GM23338 (cell line): ENCODE results near the gene PRR14.
"Not testable (repeated sequence)": the region's sequence is repeated elsewhere in the genome, so short reads cannot be mapped to it uniquely, and the experiment has no call there.

Source experiments
- CREB1 ChIP-seq: fragments of 250-450 bp; sonication (Bioruptor Pico); IDR thresholded peaks from 2 replicates; pipeline ENCODE4 v1.5.0; 2020; ENCODE audit warnings: low read depth, mild to moderate bottlenecking, moderate library complexity
- CTCF ChIP-seq, 2 experiments: fragments of 200-600 bp in 1 of 2; sonication (generic) in 1 of 2; conservative IDR thresholded peaks; 2 replicates each; pipeline versions ENCODE4 v1.5.1 to v1.6.1; 2016 to 2017; ENCODE audit warnings: antibody characterized with exemption in 2 of 2, low read depth in 2 of 2, mild to moderate bottlenecking in 2 of 2, moderate library complexity in 1 of 2
- ETS1 ChIP-seq: IDR thresholded peaks from 2 replicates; pipeline ENCODE4 v1.6.1; 2016; ENCODE audit warnings: antibody characterized with exemption
- EZH2 ChIP-seq: fragments of 200-600 bp; sonication (generic); IDR thresholded peaks from one replicate; pipeline ENCODE4 v1.8.0; 2017; ENCODE audit warnings: antibody characterized with exemption, mild to moderate bottlenecking, low read depth; ENCODE audit not compliant: unreplicated experiment
- EZH2phosphoT487 ChIP-seq: fragments of 200-600 bp; sonication (generic); IDR thresholded peaks from one replicate; pipeline ENCODE4 v1.8.1; 2018; ENCODE audit warnings: antibody characterized with exemption; ENCODE audit not compliant: unreplicated experiment
- JUNB ChIP-seq: IDR thresholded peaks from one replicate; pipeline ENCODE4 v1.6.1; 2016; ENCODE audit warnings: antibody characterized with exemption; ENCODE audit not compliant: unreplicated experiment
- NANOG ChIP-seq: IDR thresholded peaks from 2 replicates; pipeline ENCODE4 v1.6.1; 2016; ENCODE audit warnings: antibody characterized with exemption, borderline replicate concordance
- POLR2AphosphoS5 ChIP-seq: IDR thresholded peaks from 2 replicates; pipeline ENCODE4 v1.6.1; 2016; ENCODE audit warnings: antibody characterized with exemption, low read depth
- REST ChIP-seq: IDR thresholded peaks from one replicate; pipeline ENCODE4 v1.6.1; 2018; ENCODE audit warnings: antibody characterized with exemption; ENCODE audit not compliant: unreplicated experiment
- STAT1 ChIP-seq: IDR thresholded peaks from one replicate; pipeline ENCODE4 v1.6.1; 2016; ENCODE audit warnings: antibody characterized with exemption; ENCODE audit not compliant: unreplicated experiment
- ZNF114 ChIP-seq: fragments of 250-450 bp; sonication (Bioruptor Pico); IDR thresholded peaks from 2 replicates; pipeline ENCODE4 v1.5.0; 2020; ENCODE audit warnings: mild to moderate bottlenecking, moderate library complexity

DNA sequence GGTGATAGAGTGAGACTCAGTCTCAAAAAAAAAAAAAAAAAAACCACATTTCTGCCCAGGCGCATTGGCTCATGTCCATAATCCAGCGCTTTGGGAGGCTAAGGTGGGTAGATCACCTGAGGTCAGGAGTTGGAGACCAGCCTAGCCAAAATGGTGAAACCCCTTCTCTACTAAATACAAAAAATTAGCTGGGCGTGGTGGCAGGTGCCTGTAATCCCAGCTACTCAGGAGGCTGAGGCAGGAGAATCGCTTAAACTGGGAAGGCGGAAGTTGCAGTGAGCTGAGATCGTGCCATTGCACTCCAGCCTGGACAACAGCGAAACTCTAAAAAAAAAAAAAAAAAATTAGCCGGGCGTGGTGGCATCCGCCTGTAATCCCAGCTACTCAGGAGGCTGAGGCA lies 13.6 kb upstream of the PRR14 start:
- not testable (repeated sequence) for TF ChIP-seq CTCF (conservative IDR thresholded peaks at IDR 0.05; ENCODE audit: low read depth in 2 of 2); POLR2AphosphoS5; CREB1 (CRISPR knock-in tag); EZH2; EZH2phosphoT487; STAT1; JUNB; NANOG; REST; ETS1; ZNF114 (CRISPR knock-in tag)
